GM18951 (cell line): ENCODE results near the gene GGN.

ENCODE experiments used
- POLR2A ChIP-seq: IDR thresholded peaks from 4 replicates; pipeline ENCODE4 v1.6.1; 2011; ENCODE audit warnings: mild to moderate bottlenecking; ENCODE audit not compliant: insufficient read length, insufficient read depth; ENCODE audit errors: extremely low read depth
- in situ Hi-C: fragments of 300-500 bp; cut with MboI; formaldehyde crosslinking; loops from one replicate; pipeline ENCODE4 v1.12.0; 2022; ENCODE audit warnings: low sequenced_read_pairs, mixed read lengths, inconsistent platforms; ENCODE audit not compliant: unreplicated experiment

The GGN gene

GRCh38 chr19:38401148-38401547 lies 13.3 kb upstream of the GGN start:
- in situ Hi-C loops = no loop called here
- TF ChIP-seq POLR2A = no peak

DNA sequence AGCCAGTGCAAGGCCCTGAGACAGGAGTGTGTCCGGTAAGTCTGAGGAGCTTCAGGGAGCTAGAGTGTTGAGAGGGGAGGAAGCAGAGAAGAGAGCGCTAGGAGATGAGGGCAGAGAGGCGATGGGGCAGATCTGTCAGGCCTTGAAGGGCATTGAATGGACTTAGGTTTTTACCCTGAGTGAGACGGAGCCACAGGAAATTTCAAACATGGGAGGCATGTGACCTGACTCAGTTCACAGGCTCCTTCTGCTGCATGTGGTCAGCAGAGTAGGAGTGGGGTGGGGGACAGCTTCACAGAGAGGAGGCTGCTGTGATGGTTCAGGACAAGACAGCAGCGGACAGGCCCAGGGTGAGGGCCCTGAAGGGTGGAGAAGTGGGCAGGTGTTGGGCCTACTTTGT lies 12.5 kb upstream of the GGN start:
- in situ Hi-C loops = no loop called here
- no peak for TF ChIP-seq POLR2A

- in situ Hi-C loops = no loop called here
- TF ChIP-seq POLR2A = no peak
Observed at GRCh38 chr19:38399537-38399936, 11.7 kb upstream of the GGN start.

DNA sequence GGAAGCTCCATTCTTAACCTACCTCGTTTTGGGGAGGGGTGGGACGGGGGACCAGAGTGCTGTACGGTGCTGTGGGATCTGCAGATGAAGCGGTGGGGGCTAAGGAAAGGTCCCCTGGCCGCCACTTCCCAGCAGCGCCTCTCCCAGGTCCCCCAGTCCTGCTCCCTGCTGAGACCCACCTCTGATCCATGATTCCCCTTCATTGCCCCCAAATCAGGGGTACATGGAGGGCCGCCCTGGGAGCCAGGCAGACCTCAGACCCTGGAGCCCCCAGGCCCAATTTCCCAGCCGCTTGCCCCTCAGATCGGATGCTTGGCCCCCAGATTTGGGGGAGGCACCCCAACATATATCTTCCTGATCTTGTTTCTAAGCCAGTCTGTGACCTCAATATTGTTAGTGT lies 11.2 kb upstream of the GGN start:
- in situ Hi-C loops = no loop called here
- no peak for TF ChIP-seq POLR2A

DNA sequence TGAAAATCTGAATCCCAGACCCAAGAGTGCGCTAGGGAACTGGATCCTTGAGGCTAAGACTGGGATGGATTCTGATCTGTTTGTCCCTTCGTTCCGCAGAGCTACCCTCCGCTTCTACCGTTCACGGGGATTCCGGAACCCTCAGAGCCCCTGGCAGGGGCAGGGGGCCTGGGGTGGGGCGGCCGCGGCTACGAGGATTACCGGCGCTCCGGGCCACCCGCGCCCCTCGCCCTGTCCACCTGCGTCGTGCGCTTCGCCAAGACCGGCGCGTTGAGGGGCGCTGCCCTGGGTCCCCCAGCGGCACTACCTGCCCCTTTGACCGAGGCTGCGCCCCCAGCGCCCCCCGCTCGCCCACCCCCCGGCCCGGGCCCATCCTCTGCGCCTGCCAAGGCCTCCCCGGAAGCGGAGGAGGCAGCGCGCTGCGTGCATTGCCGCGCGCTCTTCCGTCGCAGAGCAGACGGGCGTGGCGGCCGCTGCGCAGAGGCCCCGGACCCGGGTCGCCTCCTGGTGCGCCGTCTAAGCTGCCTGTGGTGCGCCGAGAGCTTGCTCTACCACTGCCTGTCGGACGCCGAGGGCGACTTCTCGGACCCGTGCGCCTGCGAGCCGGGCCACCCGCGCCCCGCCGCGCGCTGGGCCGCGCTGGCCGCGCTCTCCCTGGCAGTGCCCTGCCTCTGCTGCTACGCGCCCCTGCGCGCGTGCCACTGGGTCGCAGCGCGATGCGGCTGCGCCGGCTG lies 7.7 kb upstream of the GGN start:
- in situ Hi-C loops = no loop called here

GRCh38 chr19:38394488-38394887 lies 6.7 kb upstream of the GGN start:
- no peak for TF ChIP-seq POLR2A
- in situ Hi-C loops = no loop called here

More for the DNA sequence above, 7.7 kb upstream of the GGN start:
- TF ChIP-seq POLR2A = peak; percentile 15

- TF ChIP-seq POLR2A = no peak
- in situ Hi-C loops = no loop called here
Observed at GRCh38 chr19:38392707-38393308, 5.0 kb upstream of the GGN start.

GRCh38 chr19:38391911-38392464 lies 4.2 kb upstream of the GGN start:
- in situ Hi-C loops = no loop called here
- TF ChIP-seq POLR2A = no peak

DNA sequence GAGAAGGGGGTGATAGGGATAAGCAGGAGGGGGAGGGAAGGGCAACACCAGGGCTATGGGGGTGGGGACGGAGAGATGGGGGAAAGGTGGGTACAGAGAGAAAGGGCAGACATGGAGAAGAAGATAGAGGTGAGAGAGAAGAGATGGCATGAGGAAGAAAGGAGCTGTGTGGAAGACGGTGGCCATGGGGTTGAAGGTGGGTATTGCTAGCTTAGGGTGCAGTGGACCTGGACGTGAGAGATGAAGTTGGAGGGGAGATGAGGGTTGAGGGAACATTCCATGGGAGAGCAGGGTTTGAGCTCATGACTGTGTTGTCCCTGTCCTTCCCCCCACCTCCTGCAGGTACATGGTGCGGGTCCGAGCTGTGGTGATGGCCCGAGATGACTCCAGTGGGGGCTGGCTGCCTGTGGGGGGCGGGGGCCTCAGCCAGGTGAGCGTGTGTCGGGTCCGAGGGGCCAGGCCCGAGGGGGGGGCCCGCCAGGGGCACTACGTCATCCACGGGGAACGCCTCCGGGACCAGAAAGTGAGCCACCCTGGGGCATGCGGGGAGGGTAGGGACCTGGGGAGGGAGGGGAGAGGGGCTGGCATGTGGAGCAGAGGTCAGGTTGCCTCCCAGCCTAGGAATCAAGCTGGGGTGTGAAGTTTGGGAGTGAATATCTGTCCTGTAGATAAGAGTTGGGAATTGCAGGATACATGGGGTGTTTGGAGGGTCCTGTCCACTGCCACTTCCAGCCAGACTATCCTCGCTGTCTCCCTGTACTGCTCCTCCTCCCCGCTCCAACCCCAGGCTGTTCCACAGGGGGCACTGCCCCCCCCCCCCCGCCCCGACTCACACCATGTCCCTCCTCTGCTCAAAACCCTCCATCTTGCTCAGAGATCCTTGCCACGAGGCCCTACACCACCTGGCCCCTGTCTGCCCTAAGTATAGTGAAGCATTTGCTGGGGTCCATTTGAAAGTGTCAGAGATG lies 2.4 kb upstream of the GGN start:
- in situ Hi-C loops = no loop called here
- TF ChIP-seq POLR2A = no peak

GRCh38 chr19:38389101-38389925 lies 1.5 kb upstream of the GGN start:
- TF ChIP-seq POLR2A = no peak
- in situ Hi-C loops = no loop called here

DNA sequence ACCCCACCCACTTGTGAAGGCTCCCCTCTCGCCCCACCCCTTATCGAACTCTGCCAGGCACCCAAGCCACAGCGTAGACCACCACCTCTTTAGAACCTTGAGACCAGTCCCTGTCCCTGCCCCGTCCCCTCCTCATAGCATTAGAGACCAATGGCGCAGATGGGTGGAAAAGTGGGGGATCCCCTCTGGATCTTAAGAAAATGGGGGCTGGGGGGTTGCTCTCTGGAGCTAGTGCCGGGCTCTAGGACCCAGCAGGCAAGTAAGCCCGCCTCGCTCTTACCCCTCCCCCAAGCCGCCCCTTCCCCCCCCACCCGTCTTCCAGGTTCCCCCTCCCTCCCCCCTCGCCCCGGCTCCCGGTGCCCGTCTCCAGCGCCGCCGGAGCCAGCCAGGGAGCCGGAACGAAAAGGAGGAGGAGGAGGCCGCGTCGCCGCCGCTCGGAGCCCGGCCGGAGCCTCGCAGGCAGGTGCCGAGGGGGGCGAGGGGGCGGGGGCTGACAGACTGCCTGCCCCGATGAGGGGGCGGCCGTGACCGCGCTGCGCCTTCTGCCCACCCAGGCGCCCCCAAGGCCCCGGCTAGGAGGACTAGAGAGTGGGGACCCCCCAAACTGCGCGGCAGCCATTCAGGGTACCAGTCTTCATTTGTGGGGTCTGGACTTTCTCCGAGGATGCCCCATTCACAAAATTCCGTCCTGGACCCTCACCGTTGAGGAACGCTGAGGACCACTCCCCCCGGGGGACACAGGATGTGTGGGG lies 691 bp upstream of the GGN start, which contains the start of gene SPRED3:
Gene SPRED3 (plus strand): TSS at position 349 of the 752 bp plus-strand sequence. CDS start 1,606 bp downstream, outside the sequence.
- TF ChIP-seq POLR2A = no peak
- in situ Hi-C loops = no loop called here

- in situ Hi-C loops = no loop called here
- no peak for TF ChIP-seq POLR2A
Observed at GRCh38 chr19:38386971-38387549, 774 bp downstream of the GGN start.
